IPS-NIHi11 (cell line): ENCODE data around the gene ACOXL.
A peak's percentile ranks its signal among the peaks of the same experiment; 100 is the strongest.

ENCODE experiments used
- DNase-seq: peaks from one replicate; pipeline ENCODE4 v3.0.0; 2012; ENCODE audit warnings: mixed read lengths, low spot score

The ACOXL gene

GRCh38 chr2:110875384-110875725 is 143.0 kb downstream of the ACOXL start:
- DNase-seq: no peak

GRCh38 chr2:110876167-110876999 is 144.0 kb downstream of the ACOXL start:
- DNase-seq: no peak

GRCh38 chr2:110877031-110877827 is 144.9 kb downstream of the ACOXL start:
- DNase-seq: no peak

GRCh38 chr2:110878150-110878549 is 145.8 kb downstream of the ACOXL start:
- no peak for DNase-seq

GRCh38 chr2:110881908-110882307 is 149.5 kb downstream of the ACOXL start:
- DNase-seq: no peak

GRCh38 chr2:110883406-110883805 is 151.0 kb downstream of the ACOXL start:
- no peak for DNase-seq

- DNase-seq: no peak
Observed at GRCh38 chr2:110885256-110885655, 152.9 kb downstream of the ACOXL start.

GRCh38 chr2:110886826-110887573 is 154.6 kb downstream of the ACOXL start:
- no peak for DNase-seq

GRCh38 chr2:110888411-110888810 is 156.0 kb downstream of the ACOXL start:
- no peak for DNase-seq

- no peak for DNase-seq
Observed at GRCh38 chr2:110891626-110892025, 159.3 kb downstream of the ACOXL start.

- DNase-seq: no peak
Observed at GRCh38 chr2:110896226-110896625, 163.9 kb downstream of the ACOXL start.

GRCh38 chr2:110897966-110898365 is 165.6 kb downstream of the ACOXL start:
- DNase-seq: no peak

GRCh38 chr2:110900191-110900590 is 167.8 kb downstream of the ACOXL start:
- no peak for DNase-seq

- DNase-seq: no peak
Observed at GRCh38 chr2:110903548-110903947, 171.2 kb downstream of the ACOXL start.

- no peak for DNase-seq
Observed at GRCh38 chr2:110904116-110904778, 171.9 kb downstream of the ACOXL start.

- DNase-seq: peak; percentile 38
Observed at GRCh38 chr2:110904779-110905148, 172.4 kb downstream of the ACOXL start.

- no peak for DNase-seq
Observed at GRCh38 chr2:110905217-110905616, 172.8 kb downstream of the ACOXL start.

GRCh38 chr2:110906613-110907298 is 174.4 kb downstream of the ACOXL start:
- DNase-seq: no peak

- no peak for DNase-seq
Observed at GRCh38 chr2:110909501-110909900, 177.1 kb downstream of the ACOXL start.

GRCh38 chr2:110910423-110910822 is 178.1 kb downstream of the ACOXL start:
- DNase-seq: no peak

- no peak for DNase-seq
Observed at GRCh38 chr2:110919738-110920137, 187.4 kb downstream of the ACOXL start.

- no peak for DNase-seq
Observed at GRCh38 chr2:110925479-110925878, 193.1 kb downstream of the ACOXL start.
